Panc1 (cell line): ENCODE results near the gene ANP32A. TPM values are rescaled to one million over a fixed set of nuclear protein-coding genes. Genes with fewer than 3 reads are reported as not detected.

Experiments used
- ATAC-seq: fragments of 200-7000 bp; cut with Tn5 transposase; 2 replicates; pipeline ENCODE4 v1.9.1; 2020; ENCODE audit warnings: mild to moderate bottlenecking, moderate library complexity
- BruUV-seq: library from RNA; stranded (reverse); fragments of 400-500 nt; replicated peaks from 2 replicates; lab custom pipeline; 2021; lab: Mats Ljungman, UMichigan
- CTCF ChIA-PET: fragments of 300-600 bp; sonication (Branson Sonifier 250); formaldehyde crosslinking; loops from one replicate; lab custom pipeline; 2022; ENCODE audit warnings: antibody characterized with exemption; lab: Charles Lee
- POLR2A ChIA-PET: fragments of 300-600 bp; sonication (Branson Sonifier 250); formaldehyde crosslinking; loops from one replicate; lab custom pipeline; 2022; ENCODE audit warnings: antibody characterized with exemption; lab: Charles Lee
- DNase-seq: peaks from one replicate; pipeline ENCODE4 v3.0.0-alpha.2; 2010; ENCODE audit warnings: low read depth, low spot score
- H3K27ac ChIP-seq: 2 replicates; pipeline ENCODE4 v1.5.1; 2011; ENCODE audit warnings: mild to moderate bottlenecking, low read length, inconsistent platforms
- H3K27me3 ChIP-seq: fragments of 200-500 bp; sonication (Bioruptor generic); 2 replicates; pipeline ENCODE4 v1.6.0; 2014; ENCODE audit warnings: low read length, inconsistent platforms; ENCODE audit not compliant: control insufficient read depth, insufficient read depth
- H3K36me3 ChIP-seq: fragments of 200-500 bp; sonication (Bioruptor generic); 2 replicates; pipeline ENCODE4 v1.5.1; 2014; ENCODE audit warnings: inconsistent platforms, mild to moderate bottlenecking, low read length, moderate library complexity; ENCODE audit not compliant: control insufficient read depth, insufficient read depth
- H3K4me1 ChIP-seq: 2 replicates; pipeline ENCODE4 v1.5.1; 2011; ENCODE audit warnings: inconsistent platforms, mild to moderate bottlenecking, low read length, moderate library complexity; ENCODE audit not compliant: control insufficient read depth, insufficient read depth
- H3K4me3 ChIP-seq, 2 experiments: 2 replicates each; pipeline ENCODE4 v1.5.1; 2011 to 2012; ENCODE audit warnings: low read depth in 2 of 2, low read length in 2 of 2, mild to moderate bottlenecking in 2 of 2, inconsistent platforms in 1 of 2, moderate library complexity in 1 of 2
- H3K9me3 ChIP-seq: fragments of 200-500 bp; sonication (Bioruptor generic); 2 replicates; pipeline ENCODE4 v1.5.1; 2014; ENCODE audit warnings: low read depth, mild to moderate bottlenecking, inconsistent platforms, low read length, moderate library complexity; ENCODE audit not compliant: control insufficient read depth, insufficient read depth
- POLR2AphosphoS5 ChIP-seq: IDR thresholded peaks from 2 replicates; pipeline ENCODE4 v1.6.1; 2012; ENCODE audit warnings: mild to moderate bottlenecking, low read depth, low read length, moderate library complexity
- SIN3A ChIP-seq: IDR thresholded peaks from 2 replicates; pipeline ENCODE4 v1.6.1; 2012; ENCODE audit warnings: low read depth, mild to moderate bottlenecking, low read length, moderate library complexity, borderline replicate concordance; ENCODE audit not compliant: insufficient read depth
- TCF7L2 ChIP-seq: IDR thresholded peaks from 2 replicates; pipeline ENCODE4 v1.6.1; 2011; ENCODE audit warnings: mild to moderate bottlenecking, low read depth, low read length, inconsistent platforms
- in situ Hi-C: cut with HindIII; loops from 2 replicates; pipeline ENCODE4 v1.10.0; 2016; ENCODE audit warnings: low sequenced_read_pairs, low pct_unique_long_range_greater_than_20kb
- intact Hi-C: fragments of 100-400 bp; cut with micrococcal nuclease; formaldehyde crosslinking; loops from one replicate; pipeline ENCODE4 v1.10.0; 2022; ENCODE audit not compliant: unreplicated experiment
- total RNA-seq: library from RNA; stranded (reverse); gene quantifications from one replicate; pipeline ENCODE4 v1.2.1, GENCODE V29; 2021; ENCODE audit not compliant: unreplicated experiment
- TF ChIP-seq, protein P1 (sequence below): fragments of 450-650 bp; IDR thresholded peaks from 2 replicates; pipeline ENCODE4 v1.5.1; 2017; ENCODE audit warnings: mild to moderate bottlenecking
- TF ChIP-seq, protein P2 (sequence below), 2 experiments: IDR thresholded peaks; 2 replicates each; pipeline ENCODE4 v1.6.1; 2011 to 2012; ENCODE audit warnings: low read depth in 2 of 2, control low read depth in 1 of 2, low read length in 1 of 2, mild to moderate bottlenecking in 1 of 2, moderate library complexity in 1 of 2; ENCODE audit not compliant: insufficient read depth in 1 of 2

ANP32A gene
- total RNA-seq, 1 experiment from 2014 or later: 226 TPM

DNA sequence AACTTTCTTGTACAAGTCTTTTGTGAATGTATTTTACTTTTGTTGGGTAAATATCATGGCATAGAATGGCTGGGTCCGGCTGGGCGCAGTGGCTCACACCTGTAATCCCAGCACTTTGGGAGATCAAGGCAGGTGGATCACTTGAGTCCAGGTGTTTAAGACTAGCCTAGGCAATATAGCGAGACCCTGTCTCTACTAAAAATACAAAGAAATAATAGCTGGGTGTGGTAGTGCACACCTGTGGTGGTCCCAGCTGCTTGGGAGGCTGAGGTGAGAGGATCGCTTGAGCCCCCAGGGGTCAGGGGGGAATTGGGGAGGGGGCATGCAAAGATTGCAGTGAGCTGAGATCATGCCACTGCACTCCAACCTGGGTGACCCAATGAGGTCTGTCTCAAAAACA is 52.9 kb downstream of the ANP32A start:
- in situ Hi-C loops (no loop called here), intact Hi-C loops (no loop called here)
- no peak for DNase-seq
- BruUV-seq: no TSS peak
- Histone ChIP-seq H3K4me3 (no peak overlapping the region), H3K9me3 (no peaks in the 10 kb centered on the region), H3K27ac (no peak overlapping the region), H3K36me3 (no peaks in the 10 kb centered on the region), H3K27me3 (no peaks in the 10 kb centered on the region), H3K4me1 (no peaks in the 10 kb centered on the region)
- POLR2A ChIA-PET: no interaction called here
- TF ChIP-seq POLR2AphosphoS5 (no peak), TCF7L2 (no peak), SIN3A (no peak)
- no peak for ATAC-seq
- CTCF ChIA-PET: no interaction called here

DNA sequence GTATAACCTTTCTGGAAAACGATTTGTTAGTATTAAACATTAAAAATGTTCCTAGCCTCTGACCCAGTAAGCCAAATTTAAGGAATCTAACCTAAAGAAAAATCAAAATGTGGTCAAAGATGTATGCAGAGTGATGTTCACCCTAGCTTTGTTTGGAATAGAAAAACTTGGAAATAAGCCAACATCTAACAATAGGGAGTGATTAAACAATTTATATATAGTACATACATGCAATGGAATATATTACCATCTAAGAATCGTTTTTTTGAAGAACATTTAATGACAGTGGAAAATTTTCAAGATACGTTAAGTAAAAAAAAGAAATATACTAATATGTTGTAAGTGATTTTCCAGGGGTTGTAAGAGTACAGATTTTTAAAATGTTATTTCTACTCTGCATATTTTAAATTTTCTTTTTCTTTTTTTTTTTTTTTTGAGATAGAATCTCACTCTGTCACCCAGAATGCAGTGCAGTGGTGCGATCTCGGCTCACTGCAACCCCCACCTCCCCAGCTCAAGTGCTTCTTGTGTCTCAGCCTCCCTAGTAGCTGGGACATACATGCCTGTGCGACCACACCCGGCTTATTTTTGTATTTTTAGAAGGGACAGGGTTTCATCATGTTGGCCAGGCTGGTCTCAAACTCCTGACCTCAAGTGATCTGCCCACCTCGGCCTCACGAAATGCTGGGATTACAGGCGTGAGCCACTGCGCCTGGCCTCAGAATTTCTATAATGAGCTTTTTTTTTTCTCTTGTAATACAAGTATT is 54.9 kb downstream of the ANP32A start:
- intact Hi-C loops: no loop called here
- POLR2A ChIA-PET: interaction anchor here (0.6 kb wide), 1 partner anchor 59 kb away, joined by 4 read pairs; no protein-coding TSS in a partner anchor
- Histone ChIP-seq H3K27ac (no peak overlapping the region), H3K36me3 (no peaks in the 10 kb centered on the region), H3K27me3 (peaks cover 12% of the 10 kb centered on the region; the same call in 1 of the 2 replicates), H3K4me1 (no peaks in the 10 kb centered on the region), H3K9me3 (no peaks in the 10 kb centered on the region), H3K4me3 (no peak overlapping the region)
- CTCF ChIA-PET: no interaction called here
- ATAC-seq: no peak
- TF ChIP-seq, protein P1, sequence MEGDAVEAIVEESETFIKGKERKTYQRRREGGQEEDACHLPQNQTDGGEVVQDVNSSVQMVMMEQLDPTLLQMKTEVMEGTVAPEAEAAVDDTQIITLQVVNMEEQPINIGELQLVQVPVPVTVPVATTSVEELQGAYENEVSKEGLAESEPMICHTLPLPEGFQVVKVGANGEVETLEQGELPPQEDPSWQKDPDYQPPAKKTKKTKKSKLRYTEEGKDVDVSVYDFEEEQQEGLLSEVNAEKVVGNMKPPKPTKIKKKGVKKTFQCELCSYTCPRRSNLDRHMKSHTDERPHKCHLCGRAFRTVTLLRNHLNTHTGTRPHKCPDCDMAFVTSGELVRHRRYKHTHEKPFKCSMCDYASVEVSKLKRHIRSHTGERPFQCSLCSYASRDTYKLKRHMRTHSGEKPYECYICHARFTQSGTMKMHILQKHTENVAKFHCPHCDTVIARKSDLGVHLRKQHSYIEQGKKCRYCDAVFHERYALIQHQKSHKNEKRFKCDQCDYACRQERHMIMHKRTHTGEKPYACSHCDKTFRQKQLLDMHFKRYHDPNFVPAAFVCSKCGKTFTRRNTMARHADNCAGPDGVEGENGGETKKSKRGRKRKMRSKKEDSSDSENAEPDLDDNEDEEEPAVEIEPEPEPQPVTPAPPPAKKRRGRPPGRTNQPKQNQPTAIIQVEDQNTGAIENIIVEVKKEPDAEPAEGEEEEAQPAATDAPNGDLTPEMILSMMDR: no peak
- TF ChIP-seq POLR2AphosphoS5 (no peak), SIN3A (no peak), TCF7L2 (no peak)
- TF ChIP-seq, protein P2, sequence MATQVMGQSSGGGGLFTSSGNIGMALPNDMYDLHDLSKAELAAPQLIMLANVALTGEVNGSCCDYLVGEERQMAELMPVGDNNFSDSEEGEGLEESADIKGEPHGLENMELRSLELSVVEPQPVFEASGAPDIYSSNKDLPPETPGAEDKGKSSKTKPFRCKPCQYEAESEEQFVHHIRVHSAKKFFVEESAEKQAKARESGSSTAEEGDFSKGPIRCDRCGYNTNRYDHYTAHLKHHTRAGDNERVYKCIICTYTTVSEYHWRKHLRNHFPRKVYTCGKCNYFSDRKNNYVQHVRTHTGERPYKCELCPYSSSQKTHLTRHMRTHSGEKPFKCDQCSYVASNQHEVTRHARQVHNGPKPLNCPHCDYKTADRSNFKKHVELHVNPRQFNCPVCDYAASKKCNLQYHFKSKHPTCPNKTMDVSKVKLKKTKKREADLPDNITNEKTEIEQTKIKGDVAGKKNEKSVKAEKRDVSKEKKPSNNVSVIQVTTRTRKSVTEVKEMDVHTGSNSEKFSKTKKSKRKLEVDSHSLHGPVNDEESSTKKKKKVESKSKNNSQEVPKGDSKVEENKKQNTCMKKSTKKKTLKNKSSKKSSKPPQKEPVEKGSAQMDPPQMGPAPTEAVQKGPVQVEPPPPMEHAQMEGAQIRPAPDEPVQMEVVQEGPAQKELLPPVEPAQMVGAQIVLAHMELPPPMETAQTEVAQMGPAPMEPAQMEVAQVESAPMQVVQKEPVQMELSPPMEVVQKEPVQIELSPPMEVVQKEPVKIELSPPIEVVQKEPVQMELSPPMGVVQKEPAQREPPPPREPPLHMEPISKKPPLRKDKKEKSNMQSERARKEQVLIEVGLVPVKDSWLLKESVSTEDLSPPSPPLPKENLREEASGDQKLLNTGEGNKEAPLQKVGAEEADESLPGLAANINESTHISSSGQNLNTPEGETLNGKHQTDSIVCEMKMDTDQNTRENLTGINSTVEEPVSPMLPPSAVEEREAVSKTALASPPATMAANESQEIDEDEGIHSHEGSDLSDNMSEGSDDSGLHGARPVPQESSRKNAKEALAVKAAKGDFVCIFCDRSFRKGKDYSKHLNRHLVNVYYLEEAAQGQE (IDR thresholded peaks at IDR 0.05; ENCODE audit: insufficient read depth in 1 of 2, low read depth in 2 of 2, low read length in 1 of 2): no peak
- DNase-seq: no peak
- no TSS peak for BruUV-seq
- in situ Hi-C loops: no loop called here

DNA sequence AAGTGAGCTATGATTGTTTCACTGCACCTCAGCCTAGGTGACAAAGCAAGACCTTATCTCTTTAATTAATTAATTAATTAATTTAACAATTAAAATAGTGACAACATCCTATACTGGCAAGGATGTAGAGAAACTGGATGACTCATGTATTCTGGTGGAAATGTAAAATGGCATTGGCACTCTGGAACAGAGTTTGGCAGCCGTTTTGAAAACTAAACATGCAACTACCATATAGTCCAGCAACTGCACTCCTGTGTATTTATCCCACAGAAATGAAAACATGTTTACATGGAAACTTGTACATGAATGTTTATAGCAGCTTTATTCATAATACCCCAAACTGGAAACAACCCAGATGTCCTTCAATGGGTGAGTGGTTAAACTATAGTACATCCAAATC is 56.6 kb downstream of the ANP32A start:
- H3K9me3 ChIP-seq: no peaks in the 10 kb centered on the region
- CTCF ChIA-PET: no interaction called here
- POLR2A ChIA-PET: no interaction called here

More for the DNA sequence above, 56.6 kb downstream of the ANP32A start:
- in situ Hi-C loops: no loop called here
- Histone ChIP-seq H3K27ac (no peak overlapping the region), H3K27me3 (peaks cover 12% of the 10 kb centered on the region; the same call in 1 of the 2 replicates), H3K36me3 (no peaks in the 10 kb centered on the region), H3K4me3 (no peak overlapping the region), H3K4me1 (no peaks in the 10 kb centered on the region)
- no TSS peak for BruUV-seq
- DNase-seq (no peak), ATAC-seq (no peak)
- TF ChIP-seq, protein P2 (IDR thresholded peaks at IDR 0.05; ENCODE audit: insufficient read depth in 1 of 2, low read depth in 2 of 2, low read length in 1 of 2): no peak
- no peak for TF ChIP-seq TCF7L2
- TF ChIP-seq POLR2AphosphoS5: no peak
- TF ChIP-seq, protein P1: no peak
- TF ChIP-seq SIN3A: no peak
- intact Hi-C loops: no loop called here
